ENCODE measurements around the gene GPR68. TPM values are rescaled to one million over a fixed set of nuclear protein-coding genes. Genes with fewer than 3 reads are reported as not detected.
"Not testable (repeated sequence)": the region's sequence is repeated elsewhere in the genome, so short reads cannot be mapped to it uniquely, and the experiment has no call there.

The GPR68 gene
- total and polyA plus RNA-seq, 9 donors: 0.35 to 0.83 (median 0.68) TPM

DNA sequence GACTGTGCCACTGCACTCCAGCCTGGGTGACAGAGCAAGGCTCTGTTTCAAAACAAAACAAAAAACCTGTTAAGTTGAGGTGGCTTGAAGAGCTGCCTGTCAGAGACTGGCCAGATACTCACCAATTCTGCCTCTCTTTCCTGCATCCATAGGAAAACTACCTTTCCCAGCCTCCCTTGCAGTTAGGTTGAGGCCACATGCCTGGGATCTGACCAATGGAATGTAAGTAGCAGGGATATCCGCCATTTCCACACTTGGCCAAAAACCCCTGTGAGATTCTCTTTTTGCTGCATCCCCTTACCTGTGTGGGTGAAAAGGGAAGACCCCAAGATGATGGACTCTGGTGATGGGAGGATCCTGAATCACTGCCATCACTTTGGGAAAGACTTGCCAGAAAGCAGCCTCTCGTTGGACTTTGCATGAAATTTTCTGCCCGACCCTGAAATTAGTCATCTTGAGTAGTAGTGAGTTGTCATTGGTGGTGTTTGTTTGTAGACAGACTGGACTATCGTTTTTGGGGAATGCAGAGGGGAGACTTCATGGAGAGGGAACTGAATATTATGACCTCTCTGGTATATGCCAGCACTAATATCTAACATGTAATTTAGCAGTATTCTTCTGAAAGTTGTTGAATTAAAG is 14.0 kb downstream of the GPR68 start:
- Histone ChIP-seq H3K36me3 (ENCODE audit: control insufficient read depth, insufficient read depth, low read length) (peaks cover 14% of the 10 kb centered on the region), H3K4me1 (ENCODE audit: control insufficient read depth, insufficient read depth, low read length) (no peaks in the 10 kb centered on the region)

DNA sequence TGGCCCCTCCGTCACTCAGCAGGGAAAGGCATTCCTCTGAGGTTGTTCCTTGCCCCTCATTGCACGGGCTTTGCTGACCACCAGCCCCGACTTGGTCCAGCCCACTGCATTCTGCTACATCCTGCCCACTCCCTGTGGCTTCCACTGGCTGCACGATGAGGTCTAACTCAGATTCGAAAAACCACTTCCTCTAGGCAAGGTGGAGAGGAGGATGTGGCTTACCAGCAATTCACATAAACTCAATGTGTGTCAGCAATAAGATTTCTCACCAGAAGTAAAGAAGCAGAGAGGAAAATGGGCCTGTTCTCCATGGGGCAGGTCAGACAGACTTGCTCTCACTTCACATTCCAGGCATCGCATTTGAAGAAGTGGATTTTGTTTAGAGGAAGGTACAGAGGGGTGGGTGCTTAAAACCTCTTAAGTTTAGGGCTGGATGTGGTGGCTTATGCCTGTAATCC is 14.7 kb downstream of the GPR68 start:
- H3K27me3 ChIP-seq (ENCODE audit: control insufficient read depth, insufficient read depth, low read length): no peaks in the 10 kb centered on the region
- DNase-seq: no peak
- no peaks in the 10 kb centered on the region for H3K4me1 ChIP-seq (ENCODE audit: control insufficient read depth, insufficient read depth, low read length)
- no peak overlapping the region for H3K27ac ChIP-seq (ENCODE audit: low read length)
- H3K4me3 ChIP-seq (ENCODE audit: low read length): no peak overlapping the region
- H3K9me3 ChIP-seq (replicated peaks; ENCODE audit: control insufficient read depth, low read depth, low read length): peaks cover 9% of the 10 kb centered on the region
- H3K36me3 ChIP-seq (ENCODE audit: control insufficient read depth, insufficient read depth, low read length): peaks cover 18% of the 10 kb centered on the region
- 67% methylated on average over 1 of the region's 6 CpGs for WGBS (ENCODE audit: insufficient coverage)

More for the DNA sequence above, 14.0 kb downstream of the GPR68 start:
- no peaks in the 10 kb centered on the region for H3K27me3 ChIP-seq (ENCODE audit: control insufficient read depth, insufficient read depth, low read length)
- no peak for DNase-seq
- 90% methylated on average over 3 of the region's 4 CpGs for WGBS (ENCODE audit: insufficient coverage)
- H3K9me3 ChIP-seq (replicated peaks; ENCODE audit: control insufficient read depth, low read depth, low read length): peaks cover 9% of the 10 kb centered on the region
- no peak overlapping the region for H3K4me3 ChIP-seq (ENCODE audit: low read length)
- H3K27ac ChIP-seq (ENCODE audit: low read length): no peak overlapping the region

DNA sequence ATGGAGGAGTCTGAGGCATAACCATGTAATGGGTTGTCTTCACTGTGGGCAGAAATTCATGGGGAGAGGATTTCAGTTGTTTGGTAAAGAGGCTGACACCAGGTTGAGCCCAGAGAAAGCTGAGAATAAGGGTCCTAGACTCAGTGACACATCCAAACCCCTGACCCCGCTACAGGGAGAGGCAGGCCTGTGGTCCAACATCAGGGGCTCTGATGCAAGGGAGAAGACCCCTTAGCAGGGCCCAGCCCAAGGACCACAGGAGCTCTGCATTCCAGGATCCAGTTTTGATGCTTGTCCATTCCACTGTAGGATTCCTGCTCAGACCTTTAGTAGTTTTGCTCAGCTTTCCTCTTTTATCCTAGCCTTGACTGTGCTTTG is 15.5 kb downstream of the GPR68 start:
- Histone ChIP-seq H3K27ac (ENCODE audit: low read length) (no peak overlapping the region), H3K9me3 (replicated peaks; ENCODE audit: control insufficient read depth, low read depth, low read length) (peaks cover 9% of the 10 kb centered on the region), H3K4me3 (ENCODE audit: low read length) (no peak overlapping the region), H3K4me1 (ENCODE audit: control insufficient read depth, insufficient read depth, low read length) (no peaks in the 10 kb centered on the region), H3K36me3 (ENCODE audit: control insufficient read depth, insufficient read depth, low read length) (peaks cover 18% of the 10 kb centered on the region), H3K27me3 (ENCODE audit: control insufficient read depth, insufficient read depth, low read length) (no peaks in the 10 kb centered on the region)
- WGBS (ENCODE audit: insufficient coverage): 82% methylated on average over 1 of the region's 1 CpG
- no peak for DNase-seq

DNA sequence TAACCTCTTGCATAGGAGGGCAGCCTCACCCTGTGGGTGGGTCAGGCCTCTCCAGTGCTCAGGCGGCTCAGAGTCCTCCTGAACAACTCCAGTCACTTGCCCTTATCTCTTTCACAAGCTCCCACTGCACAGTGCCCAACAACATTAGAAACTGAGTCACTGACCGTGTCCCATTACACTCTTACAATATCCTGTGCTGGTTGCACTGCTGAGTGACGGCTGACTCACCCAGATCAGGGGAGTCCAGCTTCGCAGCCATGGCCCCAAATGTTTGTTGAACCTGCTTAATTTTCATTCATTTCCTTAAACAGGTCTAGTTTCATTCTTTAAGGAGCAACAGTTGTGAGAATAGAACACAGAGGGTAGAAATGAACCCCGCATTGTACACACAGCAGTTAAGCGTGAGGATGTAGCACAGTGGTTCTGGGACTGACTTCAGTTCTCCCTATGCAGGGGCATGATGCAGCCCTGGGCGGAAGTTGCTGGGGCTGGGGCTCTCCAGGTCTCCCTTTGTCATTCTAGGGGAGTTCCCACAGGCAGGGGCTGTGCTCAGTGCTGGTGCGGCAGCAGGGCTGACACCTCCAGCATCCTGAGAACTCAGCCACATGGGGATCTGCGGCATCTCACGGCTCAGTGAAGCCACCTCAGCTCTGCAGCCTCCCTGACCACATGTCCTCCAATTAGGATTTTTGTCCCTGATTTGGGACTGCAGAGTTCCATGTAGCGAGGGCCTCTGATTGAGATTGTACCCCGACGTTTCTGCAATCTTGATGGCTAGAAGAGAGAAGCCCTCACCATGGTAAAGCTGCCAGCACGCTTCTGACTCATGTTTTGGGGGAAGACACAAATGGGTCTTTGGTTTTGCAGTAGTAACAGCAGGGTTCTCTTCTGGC is 16.1 kb downstream of the GPR68 start:
- H3K4me1 ChIP-seq (ENCODE audit: control insufficient read depth, insufficient read depth, low read length): no peaks in the 10 kb centered on the region
- peaks cover 21% of the 10 kb centered on the region for H3K36me3 ChIP-seq (ENCODE audit: control insufficient read depth, insufficient read depth, low read length)
- peaks cover 9% of the 10 kb centered on the region for H3K9me3 ChIP-seq (replicated peaks; ENCODE audit: control insufficient read depth, low read depth, low read length)
- no peaks in the 10 kb centered on the region for H3K27me3 ChIP-seq (ENCODE audit: control insufficient read depth, insufficient read depth, low read length)
- WGBS (ENCODE audit: insufficient coverage): 81% methylated on average over 10 of the region's 14 CpGs
- H3K4me3 ChIP-seq (ENCODE audit: low read length): no peak overlapping the region
- H3K27ac ChIP-seq (ENCODE audit: low read length): no peak overlapping the region
- DNase-seq: no peak

DNA sequence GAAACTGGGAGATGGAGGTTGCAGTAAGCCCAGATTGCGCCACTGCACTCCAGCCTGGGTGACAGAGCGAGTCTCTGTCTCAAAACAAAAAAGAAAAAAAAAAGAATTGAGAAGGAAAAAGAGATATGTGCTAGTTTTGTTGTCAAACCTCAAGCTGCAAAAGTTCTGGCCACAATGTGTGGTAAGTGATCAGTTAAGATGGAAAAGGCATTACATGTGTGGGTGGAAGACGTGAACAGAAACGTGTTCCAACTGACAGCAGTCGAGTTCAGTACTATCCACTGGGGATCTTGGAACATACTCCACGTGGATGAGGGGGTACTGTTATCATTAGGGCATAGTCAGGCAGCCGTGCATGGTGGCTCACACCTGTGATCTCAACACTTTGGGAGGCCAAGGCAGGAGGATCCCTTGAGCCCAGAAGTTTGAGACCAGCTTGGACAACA is 17.3 kb downstream of the GPR68 start:
- Histone ChIP-seq H3K27ac (ENCODE audit: low read length) (no peak overlapping the region), H3K4me1 (ENCODE audit: control insufficient read depth, insufficient read depth, low read length) (no peaks in the 10 kb centered on the region), H3K36me3 (ENCODE audit: control insufficient read depth, insufficient read depth, low read length) (peaks cover 21% of the 10 kb centered on the region), H3K4me3 (ENCODE audit: low read length) (no peak overlapping the region), H3K27me3 (ENCODE audit: control insufficient read depth, insufficient read depth, low read length) (no peaks in the 10 kb centered on the region), H3K9me3 (replicated peaks; ENCODE audit: control insufficient read depth, low read depth, low read length) (peaks cover 9% of the 10 kb centered on the region)
- no peak for DNase-seq
- WGBS (ENCODE audit: insufficient coverage): 70% methylated on average over 5 of the region's 7 CpGs

- not testable (repeated sequence) for H3K9me3 ChIP-seq (replicated peaks; ENCODE audit: control insufficient read depth, low read depth, low read length); H3K27me3 ChIP-seq (ENCODE audit: control insufficient read depth, insufficient read depth, low read length); H3K4me3 ChIP-seq (ENCODE audit: low read length); H3K4me1 ChIP-seq (ENCODE audit: control insufficient read depth, insufficient read depth, low read length); DNase-seq; H3K27ac ChIP-seq (ENCODE audit: low read length)
- peaks cover 21% of the 10 kb centered on the region for H3K36me3 ChIP-seq (ENCODE audit: control insufficient read depth, insufficient read depth, low read length)
- WGBS (ENCODE audit: insufficient coverage): no CpG with 5 or more reads among the region's 4 CpGs
Measured at GRCh38 chr14:91226360-91226759, 18.1 kb downstream of the GPR68 start.

GRCh38 chr14:91225025-91225424 is 19.5 kb downstream of the GPR68 start:
- H3K9me3 ChIP-seq (replicated peaks; ENCODE audit: control insufficient read depth, low read depth, low read length): no peaks in the 10 kb centered on the region
- H3K27me3 ChIP-seq (ENCODE audit: control insufficient read depth, insufficient read depth, low read length): no peaks in the 10 kb centered on the region
- H3K4me1 ChIP-seq (ENCODE audit: control insufficient read depth, insufficient read depth, low read length): no peaks in the 10 kb centered on the region
- no peak overlapping the region for H3K27ac ChIP-seq (ENCODE audit: low read length)
- no peak for DNase-seq
- 96% methylated on average over 6 of the region's 7 CpGs for WGBS (ENCODE audit: insufficient coverage)
- H3K4me3 ChIP-seq (ENCODE audit: low read length): no peak overlapping the region
- peaks cover 25% of the 10 kb centered on the region for H3K36me3 ChIP-seq (ENCODE audit: control insufficient read depth, insufficient read depth, low read length)

GRCh38 chr14:91223028-91223783 is 21.3 kb downstream of the GPR68 start:
- H3K4me1 ChIP-seq (ENCODE audit: control insufficient read depth, insufficient read depth, low read length): no peaks in the 10 kb centered on the region
- no peak for DNase-seq
- peaks cover 19% of the 10 kb centered on the region for H3K36me3 ChIP-seq (ENCODE audit: control insufficient read depth, insufficient read depth, low read length)
- H3K9me3 ChIP-seq (replicated peaks; ENCODE audit: control insufficient read depth, low read depth, low read length): no peaks in the 10 kb centered on the region
- no peak overlapping the region for H3K4me3 ChIP-seq (ENCODE audit: low read length)
- no peaks in the 10 kb centered on the region for H3K27me3 ChIP-seq (ENCODE audit: control insufficient read depth, insufficient read depth, low read length)
- no CpG with 5 or more reads among the region's 1 CpG for WGBS (ENCODE audit: insufficient coverage)
- no peak overlapping the region for H3K27ac ChIP-seq (ENCODE audit: low read length)

- no peaks in the 10 kb centered on the region for H3K4me1 ChIP-seq (ENCODE audit: control insufficient read depth, insufficient read depth, low read length)
- no peaks in the 10 kb centered on the region for H3K27me3 ChIP-seq (ENCODE audit: control insufficient read depth, insufficient read depth, low read length)
- H3K27ac ChIP-seq (ENCODE audit: low read length): no peak overlapping the region
- H3K4me3 ChIP-seq (ENCODE audit: low read length): no peak overlapping the region
- no peak for DNase-seq
- peaks cover 26% of the 10 kb centered on the region for H3K36me3 ChIP-seq (ENCODE audit: control insufficient read depth, insufficient read depth, low read length)
- no peaks in the 10 kb centered on the region for H3K9me3 ChIP-seq (replicated peaks; ENCODE audit: control insufficient read depth, low read depth, low read length)
- 100% methylated on average over 1 of the region's 1 CpG for WGBS (ENCODE audit: insufficient coverage)
Measured at GRCh38 chr14:91221270-91221669, 23.2 kb downstream of the GPR68 start.

DNA sequence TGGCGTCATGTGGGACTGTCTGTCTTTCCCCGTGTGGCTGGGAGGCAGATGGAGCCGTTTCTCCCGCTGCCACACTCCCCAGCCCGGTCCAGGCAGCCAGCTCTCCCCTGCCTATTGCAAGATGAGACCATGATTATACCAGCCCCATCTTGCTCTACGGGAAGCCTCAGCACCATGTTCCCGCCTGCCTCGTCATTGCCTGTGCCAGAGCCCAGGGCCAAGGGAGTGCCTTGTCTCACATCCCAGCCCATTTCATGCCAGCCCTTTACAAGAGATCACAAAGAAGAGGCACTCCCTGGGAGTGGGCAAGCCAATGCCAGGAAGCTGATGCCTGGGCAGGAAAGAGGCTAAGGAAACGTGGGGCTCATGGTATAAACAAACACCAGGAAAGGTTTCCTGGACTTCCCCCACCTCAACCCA is 23.9 kb downstream of the GPR68 start:
- Histone ChIP-seq H3K36me3 (ENCODE audit: control insufficient read depth, insufficient read depth, low read length) (peaks cover 30% of the 10 kb centered on the region), H3K4me1 (ENCODE audit: control insufficient read depth, insufficient read depth, low read length) (no peaks in the 10 kb centered on the region), H3K4me3 (ENCODE audit: low read length) (no peak overlapping the region), H3K27ac (ENCODE audit: low read length) (no peak overlapping the region), H3K27me3 (ENCODE audit: control insufficient read depth, insufficient read depth, low read length) (no peaks in the 10 kb centered on the region), H3K9me3 (replicated peaks; ENCODE audit: control insufficient read depth, low read depth, low read length) (no peaks in the 10 kb centered on the region)
- DNase-seq: no peak
- 76% methylated on average over 6 of the region's 9 CpGs for WGBS (ENCODE audit: insufficient coverage)
